Activated CD8-positive, alpha-beta T cell treated with anti-CD3 and anti-CD28 coated beads for 36 hours (primary cell): ENCODE measurements around the gene GTF2A1. TPM values are rescaled to one million over a fixed set of nuclear protein-coding genes. Genes with fewer than 3 reads are reported as not detected.
A peak's percentile ranks its signal among the peaks of the same experiment; 100 is the strongest.

ENCODE experiments used
- ATAC-seq: fragments of 200-7000 bp; cut with Tn5 transposase; one replicate; pipeline ENCODE4 v1.10.0; 2021; ENCODE audit warnings: mild to moderate bottlenecking, moderate library complexity
- CTCF ChIA-PET: fragments of 350-600 bp; sonication (Branson Sonifier 250); formaldehyde crosslinking; loops from one replicate; lab custom pipeline; 2021; ENCODE audit warnings: antibody characterized with exemption; lab: Charles Lee
- POLR2A ChIA-PET: fragments of 350-600 bp; sonication (Branson Sonifier 250); formaldehyde crosslinking; loops from one replicate; lab custom pipeline; 2021; ENCODE audit warnings: antibody characterized with exemption; lab: Charles Lee
- DNase-seq: peaks from one replicate; pipeline ENCODE4 v3.0.0-alpha.2; 2020
- H3K27ac Mint-ChIP-seq: one replicate; pipeline ENCODE4 v1.8.0; 2021; ENCODE audit warnings: mild to moderate bottlenecking, mixed read lengths
- H3K27me3 Mint-ChIP-seq: one replicate; pipeline ENCODE4 v1.8.0; 2021; ENCODE audit warnings: mixed read lengths
- H3K36me3 Mint-ChIP-seq: one replicate; pipeline ENCODE4 v1.8.0; 2021; ENCODE audit warnings: low read depth, mixed read lengths
- H3K4me1 Mint-ChIP-seq: one replicate; pipeline ENCODE4 v1.8.0; 2021; ENCODE audit warnings: low read depth, mixed read lengths
- H3K4me3 Mint-ChIP-seq: one replicate; pipeline ENCODE4 v1.8.0; 2021; ENCODE audit warnings: mild to moderate bottlenecking, moderate library complexity, mixed read lengths
- H3K9me3 Mint-ChIP-seq: one replicate; pipeline ENCODE4 v1.8.0; 2021; ENCODE audit warnings: mixed read lengths
- intact Hi-C: fragments of 100-400 bp; cut with micrococcal nuclease; formaldehyde crosslinking; loops from one replicate; pipeline ENCODE4 v1.10.0; 2022
- total RNA-seq, 2 experiments: library from RNA; stranded (reverse); gene quantifications; one replicate each; pipeline ENCODE4 v1.2.3, GENCODE V29; 2021
- TF ChIP-seq, protein P1 (sequence below): fragments of 200-600 bp; IDR thresholded peaks from one replicate; pipeline ENCODE4 v1.8.0; 2022; ENCODE audit warnings: antibody characterized with exemption, mild to moderate bottlenecking

The GTF2A1 gene
- 10 to 100 TPM; 34.3 to 35.9 TPM for total RNA-seq

DNA sequence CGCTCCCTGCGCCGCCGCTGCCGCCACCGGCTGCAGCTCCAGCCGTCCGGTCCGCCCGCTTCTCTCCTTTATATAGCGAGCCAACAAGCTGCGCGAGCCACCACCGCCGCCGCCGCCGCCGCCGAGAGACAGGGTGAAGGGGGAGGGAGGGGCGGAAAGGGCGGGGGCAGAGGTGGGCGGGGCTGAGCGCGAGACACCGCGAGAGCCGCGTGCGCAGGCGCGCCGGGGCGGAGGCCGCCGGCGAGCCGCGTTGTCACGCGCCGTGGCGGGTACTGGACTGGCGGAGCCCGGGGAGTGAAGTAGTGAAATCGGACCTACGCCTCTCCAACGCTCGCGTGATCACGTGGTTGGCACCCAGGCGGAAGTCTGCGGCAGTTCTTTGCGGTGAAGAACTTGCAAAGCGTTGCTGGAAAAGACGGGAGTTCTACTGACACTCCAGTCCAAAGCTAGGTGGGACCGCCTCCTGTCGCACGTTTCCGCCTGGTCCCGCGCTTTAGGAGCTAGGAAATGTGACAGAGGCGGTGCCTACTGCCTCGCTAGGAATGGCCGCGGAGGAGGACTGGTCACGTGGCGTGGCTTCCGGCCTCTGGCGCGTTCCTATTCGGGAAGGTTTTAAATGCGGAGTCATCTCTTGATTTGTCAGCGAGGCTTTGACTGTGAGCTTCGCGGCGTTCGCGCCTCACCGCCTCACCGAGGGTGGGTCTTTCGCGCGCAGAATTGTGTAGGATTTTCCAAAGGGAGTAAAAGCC is at the start of gene GTF2A1:
TSS of gene GTF2A1 (minus strand) at position 130 of the 749 bp plus-strand sequence. CDS start 441 bp downstream, outside the sequence.
- intact Hi-C loops: no loop called here
- ChIA-PET CTCF (interaction anchor here (1.0 to 1.4 kb wide), 2 partner anchors 10 to 244 kb away, joined by 3 to 7 read pairs; no protein-coding TSS in a partner anchor), POLR2A (interaction anchor here (0.9 to 2.1 kb wide), 11 partner anchors 25 to 296 kb away, joined by 3 to 8 read pairs (median 4); no protein-coding TSS in a partner anchor)
- DNase-seq (peak; percentile 93), ATAC-seq (peak; percentile 82)
- Mint-ChIP-seq H3K27me3 (no peaks in the 10 kb centered on the region), H3K4me3 (peak within 1 kb of the TSS; percentile 92), H3K4me1 (peaks cover 26% of the 10 kb centered on the region), H3K9me3 (peaks cover 2% of the 10 kb centered on the region), H3K27ac (peak within 1 kb of the TSS; percentile 98), H3K36me3 (peaks cover 11% of the 10 kb centered on the region)
- TF ChIP-seq, protein P1, sequence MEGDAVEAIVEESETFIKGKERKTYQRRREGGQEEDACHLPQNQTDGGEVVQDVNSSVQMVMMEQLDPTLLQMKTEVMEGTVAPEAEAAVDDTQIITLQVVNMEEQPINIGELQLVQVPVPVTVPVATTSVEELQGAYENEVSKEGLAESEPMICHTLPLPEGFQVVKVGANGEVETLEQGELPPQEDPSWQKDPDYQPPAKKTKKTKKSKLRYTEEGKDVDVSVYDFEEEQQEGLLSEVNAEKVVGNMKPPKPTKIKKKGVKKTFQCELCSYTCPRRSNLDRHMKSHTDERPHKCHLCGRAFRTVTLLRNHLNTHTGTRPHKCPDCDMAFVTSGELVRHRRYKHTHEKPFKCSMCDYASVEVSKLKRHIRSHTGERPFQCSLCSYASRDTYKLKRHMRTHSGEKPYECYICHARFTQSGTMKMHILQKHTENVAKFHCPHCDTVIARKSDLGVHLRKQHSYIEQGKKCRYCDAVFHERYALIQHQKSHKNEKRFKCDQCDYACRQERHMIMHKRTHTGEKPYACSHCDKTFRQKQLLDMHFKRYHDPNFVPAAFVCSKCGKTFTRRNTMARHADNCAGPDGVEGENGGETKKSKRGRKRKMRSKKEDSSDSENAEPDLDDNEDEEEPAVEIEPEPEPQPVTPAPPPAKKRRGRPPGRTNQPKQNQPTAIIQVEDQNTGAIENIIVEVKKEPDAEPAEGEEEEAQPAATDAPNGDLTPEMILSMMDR: no peak

DNA sequence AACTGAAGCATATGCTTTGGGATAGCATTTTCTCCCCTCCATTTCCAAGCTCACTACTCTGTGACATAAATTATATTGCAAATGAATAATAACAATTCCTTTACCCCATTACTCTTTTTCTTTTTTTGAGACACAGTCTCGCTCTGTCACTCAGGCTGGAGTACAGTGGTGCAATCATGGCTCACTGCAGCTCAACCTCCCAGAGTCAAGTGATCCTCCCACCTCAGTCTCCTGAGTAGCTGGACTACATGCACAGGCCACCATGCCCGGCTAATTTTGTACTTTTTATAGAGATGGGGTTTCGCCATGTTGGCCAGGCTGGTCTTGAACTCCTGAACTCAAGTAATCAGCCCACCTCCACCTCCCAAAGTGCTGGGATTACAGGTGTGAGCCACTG is 49.2 kb upstream of the GTF2A1 start:
- no peak for ATAC-seq
- Mint-ChIP-seq H3K9me3 (no peaks in the 10 kb centered on the region), H3K4me3 (no peak overlapping the region), H3K27me3 (peaks cover 20% of the 10 kb centered on the region), H3K4me1 (no peaks in the 10 kb centered on the region), H3K36me3 (no peaks in the 10 kb centered on the region), H3K27ac (no peak overlapping the region)
- no peak for DNase-seq
- TF ChIP-seq, protein P1: no peak
- ChIA-PET CTCF (interaction anchor here (1.0 to 7.2 kb wide), 12 partner anchors 9 to 203 kb away, joined by 3 to 82 read pairs (median 5); no protein-coding TSS in a partner anchor), POLR2A (interaction anchor here (1.2 kb wide), 1 partner anchor 195 kb away, joined by 4 read pairs; no protein-coding TSS in a partner anchor)
- intact Hi-C loops: no loop called here

DNA sequence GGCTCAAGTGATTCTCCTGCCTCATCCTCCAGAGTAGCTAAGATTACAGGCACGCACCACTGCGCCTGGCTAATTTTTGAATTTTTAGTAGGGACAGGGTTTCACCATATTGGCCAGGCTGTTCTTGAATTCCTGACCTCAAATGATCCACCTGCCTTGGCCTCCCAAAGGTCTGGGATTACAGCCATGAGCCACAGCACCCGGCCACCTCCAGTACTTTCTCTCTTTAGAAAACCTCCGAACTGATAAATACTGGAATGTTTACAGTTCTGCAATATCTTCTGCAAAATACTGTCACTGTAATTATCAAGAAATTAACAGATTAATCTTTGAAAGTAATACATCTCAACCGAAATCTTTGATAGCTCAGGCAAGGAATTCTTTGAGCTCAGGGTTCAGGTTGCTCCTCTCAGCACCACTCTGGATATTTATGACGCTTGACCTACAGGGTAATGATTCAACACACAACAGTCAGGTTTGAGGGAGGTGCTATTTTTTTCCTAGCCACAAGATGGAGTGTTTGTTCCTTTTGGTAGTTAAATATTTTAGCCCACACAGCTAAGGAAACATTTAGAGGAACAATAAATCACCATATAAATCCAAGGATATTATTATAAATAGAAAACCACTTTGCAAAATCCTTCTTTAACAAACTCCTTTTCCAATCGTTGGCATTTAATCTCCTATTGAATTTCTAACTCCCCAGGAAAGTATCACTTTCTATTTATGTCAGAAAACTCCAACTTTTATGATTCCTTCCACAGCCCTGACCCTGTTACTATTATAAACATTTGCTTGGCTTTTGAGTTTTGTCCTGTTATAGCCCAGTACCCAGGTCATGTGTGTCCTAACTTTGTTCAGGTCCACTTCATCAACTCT is 48.6 kb upstream of the GTF2A1 start:
- Mint-ChIP-seq H3K4me1 (no peaks in the 10 kb centered on the region), H3K9me3 (no peaks in the 10 kb centered on the region), H3K27me3 (peaks cover 20% of the 10 kb centered on the region), H3K36me3 (no peaks in the 10 kb centered on the region), H3K27ac (no peak overlapping the region), H3K4me3 (no peak overlapping the region)
- POLR2A ChIA-PET: interaction anchor here (1.2 kb wide), 1 partner anchor 196 kb away, joined by 4 read pairs; no protein-coding TSS in a partner anchor
- intact Hi-C loops: no loop called here
- CTCF ChIA-PET: interaction anchor here (0.8 to 7.2 kb wide), 17 partner anchors 9 to 255 kb away, joined by 3 to 82 read pairs (median 4); no protein-coding TSS in a partner anchor
- DNase-seq (peak; percentile 28), ATAC-seq (peak; percentile 68)
- TF ChIP-seq, protein P1: peak; percentile 85

DNA sequence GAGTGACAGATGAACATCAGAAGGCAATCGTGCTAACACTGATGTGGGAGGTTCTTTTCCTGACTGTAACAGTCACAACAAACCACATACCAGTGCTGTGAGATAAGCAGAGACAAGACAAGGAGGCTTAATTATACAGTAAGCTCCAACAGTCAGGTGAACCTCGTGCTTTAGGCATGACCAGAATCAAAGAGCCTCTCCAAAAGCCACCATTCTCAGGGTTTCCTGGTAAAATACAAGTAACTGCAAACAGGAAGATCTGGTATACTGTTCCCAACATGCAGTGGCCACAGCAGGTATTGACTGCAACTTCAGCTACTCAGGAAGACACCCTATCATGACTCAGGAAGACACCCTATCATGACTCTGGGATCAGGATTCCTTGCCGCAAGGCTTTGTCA is 47.3 kb upstream of the GTF2A1 start:
- intact Hi-C loops: loop anchor here (1.0 kb wide), 1 partner anchor 185 kb away; no protein-coding TSS in a partner anchor
- Mint-ChIP-seq H3K4me3 (no peak overlapping the region), H3K27ac (no peak overlapping the region), H3K36me3 (no peaks in the 10 kb centered on the region), H3K9me3 (no peaks in the 10 kb centered on the region), H3K4me1 (no peaks in the 10 kb centered on the region), H3K27me3 (peaks cover 22% of the 10 kb centered on the region)
- ATAC-seq (peak; percentile 37), DNase-seq (no peak)
- TF ChIP-seq, protein P1: no peak
- ChIA-PET POLR2A (no interaction called here), CTCF (interaction anchor here (1.0 to 7.2 kb wide), 6 partner anchors 54 to 197 kb away, joined by 3 to 82 read pairs (median 6); no protein-coding TSS in a partner anchor)
